GM12878 (cell line): Measurements from ENCODE around the gene PRDM16. TPM values are rescaled to one million over a fixed set of nuclear protein-coding genes. Genes with fewer than 3 reads are reported as not detected.

Experiments used
- ATAC-seq: fragments of 200-7000 bp; cut with Tn5 transposase; 3 replicates; pipeline ENCODE4 v1.9.1; 2020; ENCODE audit warnings: mild to moderate bottlenecking, moderate library complexity
- BruUV-seq: library from RNA; stranded (reverse); fragments of 400-500 nt; replicated peaks from 2 replicates; lab custom pipeline; 2021; lab: Mats Ljungman, UMichigan
- CTCF ChIA-PET: fragments of 300-600 bp; sonication (Branson Sonifier 250); formaldehyde crosslinking; extraction: SDS; loops from one replicate; lab custom pipeline; 2021; ENCODE audit warnings: inconsistent platforms; lab: Yijun Ruan, JAX
- POLR2A ChIA-PET: fragments of 350-600 bp; formaldehyde crosslinking; extraction: SDS; loops from one replicate; lab custom pipeline; 2021; ENCODE audit warnings: inconsistent platforms; lab: Charles Lee
- RAD21 ChIA-PET: fragments of 300-600 bp; sonication (Branson Sonifier 250); formaldehyde crosslinking; loops from one replicate; lab custom pipeline; 2023; ENCODE audit warnings: antibody characterized with exemption; ENCODE audit not compliant: unreplicated experiment; lab: Charles Lee
- SMC1A ChIA-PET: fragments of 300-600 bp; sonication (Branson Sonifier 250); formaldehyde crosslinking; loops from one replicate; lab custom pipeline; 2023; ENCODE audit not compliant: unreplicated experiment, uncharacterized antibody; lab: Charles Lee
- DNase-seq: peaks from one replicate; pipeline ENCODE4 v3.0.0-alpha.2; 2011; ENCODE audit warnings: low read depth, low spot score
- FAIRE-seq: peaks from 3 replicates; lab custom pipeline; 2011; peaks lifted over from hg19 to GRCh38; lab: Jason Lieb, UNC
- H2AFZ ChIP-seq: 2 replicates; pipeline ENCODE4 v1.6.0; 2011; ENCODE audit warnings: low read depth, low read length, control low read depth; ENCODE audit not compliant: control insufficient read depth
- H3K27ac ChIP-seq: 2 replicates; pipeline ENCODE4 v1.5.1; 2011; ENCODE audit warnings: control low read depth; ENCODE audit not compliant: control insufficient read depth, insufficient read depth
- H3K27me3 ChIP-seq, 2 experiments: replicated peaks in 1 of 2; 2 replicates each; pipeline versions ENCODE4 v1.6.0 to v1.6.1; 2011; ENCODE audit warnings: low read length in 1 of 2; ENCODE audit not compliant: control insufficient read depth in 2 of 2, insufficient read depth in 2 of 2
- H3K36me3 ChIP-seq, 2 experiments: 2 replicates each; pipeline ENCODE4 v1.5.1; 2011; ENCODE audit warnings: low read length in 1 of 2; ENCODE audit not compliant: control insufficient read depth in 2 of 2, insufficient read depth in 2 of 2
- H3K4me1 ChIP-seq: 2 replicates; pipeline ENCODE4 v1.6.1; 2011; ENCODE audit warnings: mild to moderate bottlenecking, low read length, moderate library complexity, mixed read lengths; ENCODE audit not compliant: control insufficient read depth, insufficient read depth
- H3K4me2 ChIP-seq: 2 replicates; pipeline ENCODE4 v1.6.0; 2011; ENCODE audit warnings: control low read depth; ENCODE audit not compliant: control insufficient read depth, insufficient read depth
- H3K4me3 ChIP-seq: fragments of 200-600 bp; sonication (generic); 2 replicates; pipeline ENCODE4 v1.5.1; 2016
- H3K79me2 ChIP-seq: 2 replicates; pipeline ENCODE4 v1.6.0; 2011; ENCODE audit warnings: low read length; ENCODE audit not compliant: control insufficient read depth, insufficient read depth
- H3K9ac ChIP-seq: 2 replicates; pipeline ENCODE4 v1.8.0; 2011; ENCODE audit warnings: low read length, control low read depth, mixed read lengths; ENCODE audit not compliant: control insufficient read depth, insufficient read depth
- H3K9me3 ChIP-seq: replicated peaks from 3 replicates; pipeline ENCODE4 v1.5.1; 2011; ENCODE audit warnings: mild to moderate bottlenecking, low read length; ENCODE audit not compliant: control insufficient read depth, insufficient read depth
- H4K20me1 ChIP-seq: 2 replicates; pipeline ENCODE4 v1.6.0; 2011; ENCODE audit not compliant: control insufficient read depth, insufficient read depth
- ASH2L ChIP-seq: fragments of 300-600, 200-600 bp; sonication (generic); IDR thresholded peaks from 2 replicates; pipeline ENCODE4 v1.6.1; 2017; ENCODE audit warnings: low read depth, mild to moderate bottlenecking, borderline replicate concordance
- BCL11A ChIP-seq: IDR thresholded peaks from 2 replicates; pipeline ENCODE4 v1.6.1; 2011; ENCODE audit warnings: low read depth, low read length
- EED ChIP-seq: sonication (generic); IDR thresholded peaks from 2 replicates; pipeline ENCODE4 v1.6.1; 2016; ENCODE audit warnings: antibody characterized with exemption, low read depth
- FOS ChIP-seq: IDR thresholded peaks from 3 replicates; pipeline ENCODE4 v1.6.1; 2011; ENCODE audit warnings: borderline replicate concordance; ENCODE audit not compliant: insufficient read length; ENCODE audit errors: extremely low read depth
- HDAC6 ChIP-seq: fragments of 200-600 bp; sonication (generic); IDR thresholded peaks from one replicate; pipeline ENCODE4 v1.8.0; 2017; ENCODE audit warnings: antibody characterized with exemption; ENCODE audit not compliant: unreplicated experiment
- JUND ChIP-seq: IDR thresholded peaks from 2 replicates; pipeline ENCODE4 v1.6.1; 2012; ENCODE audit warnings: low read depth, mild to moderate bottlenecking, low read length, improper control_type of control experiment, moderate library complexity
- NR2F1 ChIP-seq: fragments of 450-650 bp; conservative IDR thresholded peaks from 2 replicates; pipeline ENCODE4 v1.6.1; 2017; ENCODE audit warnings: mild to moderate bottlenecking
- RBBP5 ChIP-seq: fragments of 200-600 bp; sonication (generic); conservative IDR thresholded peaks from 2 replicates; pipeline ENCODE4 v1.6.1; 2016
- RFX5 ChIP-seq: IDR thresholded peaks from 2 replicates; pipeline ENCODE4 v1.6.1; 2011; ENCODE audit warnings: low read depth, low read length, improper control_type of control experiment
- SRF ChIP-seq, 2 experiments: IDR thresholded peaks; 2 replicates each; pipeline ENCODE4 v1.6.1; 2011; ENCODE audit warnings: low read depth in 2 of 2, low read length in 2 of 2, mild to moderate bottlenecking in 1 of 2, moderate library complexity in 1 of 2
- STAT1 ChIP-seq: fragments of 450-650 bp; conservative IDR thresholded peaks from 2 replicates; pipeline ENCODE4 v1.6.1; 2014; ENCODE audit warnings: antibody characterized with exemption, mild to moderate bottlenecking
- ZBTB11 ChIP-seq: fragments of 450-650 bp; formaldehyde crosslinking; IDR thresholded peaks from 2 replicates; pipeline ENCODE4 v1.5.0; 2022; ENCODE audit warnings: mild to moderate bottlenecking, missing genetic modification characterization
- WGBS: methylation state at CpG from one replicate; pipeline ENCODE4 v1.1.6; 2016; ENCODE audit warnings: low lambda C conversion rate; ENCODE audit not compliant: insufficient replicate concordance, insufficient coverage; ENCODE audit errors: missing lambda C conversion rate; 5-methylcytosine and 5-hydroxymethylcytosine counted together
- in situ Hi-C: fragments of 300-500 bp; cut with MboI; formaldehyde crosslinking; loops from 9 replicates; pipeline ENCODE4 v1.14.3; 2018; ENCODE audit warnings: mixed read lengths
- intact Hi-C: fragments of 100-400 bp; cut with micrococcal nuclease; formaldehyde crosslinking; loops from one replicate; pipeline ENCODE4 v1.14.2; 2022; ENCODE audit not compliant: unreplicated experiment
- polyA plus RNA-seq, 11 experiments: library from polyadenylated mRNA; depleted of rRNA in 4 of 11; unstranded in 6 of 11; stranded (reverse) in 5 of 11; fragments of >200 nt; fragmentation: Nextera tagmentation in 4 of 11; fragmentation: Illumina TruSeq in 1 of 11; extraction: Ambion mirVana in 4 of 11; extraction: Trizol in 1 of 11; gene quantifications; 1 replicate in 1 of 11; 2 replicates in 10 of 11; pipeline versions ENCODE4 v1.2.1 to v1.2.3, GENCODE V29; 2011 to 2016; ENCODE audit warnings: inconsistent platforms in 2 of 11, missing spikeins in 2 of 11, low read depth in 1 of 11
- total RNA-seq, 4 experiments: library from RNA; depleted of rRNA in 3 of 4; stranded (reverse); fragments of >200 nt in 3 of 4; fragmentation: Illumina TruSeq in 1 of 4; extraction: Trizol in 1 of 4; gene quantifications; 2 replicates each; pipeline versions ENCODE4 v1.2.1 to v1.2.3, GENCODE V29; 2013 to 2021
- TF ChIP-seq, protein P1 (sequence below): IDR thresholded peaks from 2 replicates; pipeline ENCODE4 v1.6.1; 2011; ENCODE audit warnings: low read depth, low read length, improper control_type of control experiment, borderline replicate concordance

The PRDM16 gene
- total and polyA plus RNA-seq, 10 of the 15 experiments (the other 5 are each of a cell fraction or from before 2014, with no cell fraction given): 0.03 TPM; not detected in 9

- WGBS: 45% methylated on average over 24 of the region's 27 CpGs
- no TSS peak for BruUV-seq
- H3K79me2 ChIP-seq: no peaks in the 10 kb centered on the region
- CTCF ChIA-PET: no interaction called here
- H4K20me1 ChIP-seq: no peaks in the 10 kb centered on the region
- POLR2A ChIA-PET: no interaction called here
- H2AFZ ChIP-seq: no peak overlapping the region
- SMC1A ChIA-PET: no interaction called here
- RAD21 ChIA-PET: no interaction called here
- no peaks in the 10 kb centered on the region for H3K9me3 ChIP-seq
- H3K9ac ChIP-seq: no peak overlapping the region
- no peaks in the 10 kb centered on the region for H3K4me1 ChIP-seq
- FAIRE-seq: no peak
- no peak for TF ChIP-seq HDAC6
- TF ChIP-seq ASH2L: no peak
- TF ChIP-seq EED: no peak
- TF ChIP-seq STAT1: no peak
- no peak for TF ChIP-seq JUND
- no peak for TF ChIP-seq ZBTB11 (CRISPR knock-in tag)
- TF ChIP-seq, protein P1, sequence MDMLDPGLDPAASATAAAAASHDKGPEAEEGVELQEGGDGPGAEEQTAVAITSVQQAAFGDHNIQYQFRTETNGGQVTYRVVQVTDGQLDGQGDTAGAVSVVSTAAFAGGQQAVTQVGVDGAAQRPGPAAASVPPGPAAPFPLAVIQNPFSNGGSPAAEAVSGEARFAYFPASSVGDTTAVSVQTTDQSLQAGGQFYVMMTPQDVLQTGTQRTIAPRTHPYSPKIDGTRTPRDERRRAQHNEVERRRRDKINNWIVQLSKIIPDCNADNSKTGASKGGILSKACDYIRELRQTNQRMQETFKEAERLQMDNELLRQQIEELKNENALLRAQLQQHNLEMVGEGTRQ: no peak
- TF ChIP-seq FOS: no peak
- TF ChIP-seq RFX5: no peak
- no peak for TF ChIP-seq NR2F1
- TF ChIP-seq SRF (IDR thresholded peaks at IDR 0.05; ENCODE audit: low read depth in 2 of 2, low read length in 2 of 2): no peak
- no peak for TF ChIP-seq RBBP5
- TF ChIP-seq BCL11A: no peak
- TF ChIP-seq, all 136 proteins: peak for 0
- Histone ChIP-seq H3K27me3 (peaks cover 0 to 4% of the 10 kb centered on the region in 2 experiments; a peak in 2 of 4 replicates), H3K27ac (no peak overlapping the region), H3K36me3 (no peaks in the 10 kb centered on the region), H3K4me3 (no peak overlapping the region), H3K4me2 (no peak overlapping the region)
- ATAC-seq: no peak
- intact Hi-C loops (no loop called here), in situ Hi-C loops (loop anchor here (10.0 kb wide), 1 partner anchor 65 kb away; no protein-coding TSS in a partner anchor)
- DNase-seq: no peak
Observed at GRCh38 chr1:3439346-3440299, 370.6 kb downstream of the PRDM16 start.
